ENCODE measurements around the gene PNPLA1. TPM values are rescaled to one million over a fixed set of nuclear protein-coding genes. Genes with fewer than 3 reads are reported as not detected.

PNPLA1 gene
- total and polyA plus RNA-seq, 2 donors (not counting 1 experiment from before 2014, with no cell fraction given): 0.02 TPM; not detected in 1

GRCh38 chr6:36308514-36308913, 38.7 kb downstream of the PNPLA1 start:
- no peaks in the 10 kb centered on the region for H3K9me3 ChIP-seq (ENCODE audit: control insufficient read depth, insufficient read depth, low read depth, low read length)
- no peak overlapping the region for H3K27ac ChIP-seq (ENCODE audit: insufficient read depth, low read length)
- H3K9ac ChIP-seq (ENCODE audit: insufficient read depth, low read length): no peak overlapping the region
- H2AFZ ChIP-seq (ENCODE audit: low read length): no peak overlapping the region
- H3K27me3 ChIP-seq (ENCODE audit: control insufficient read depth, insufficient read depth, low read length): peaks cover 14% of the 10 kb centered on the region
- no peaks in the 10 kb centered on the region for H3K36me3 ChIP-seq (ENCODE audit: control insufficient read depth, insufficient read depth, low read length)
- no peak for DNase-seq (ENCODE audit: low read depth in 2 of 2)
- H4K20me1 ChIP-seq (ENCODE audit: control insufficient read depth, extremely low read depth, insufficient read depth, low read length): no peaks in the 10 kb centered on the region
- no peak overlapping the region for H3K4me2 ChIP-seq (ENCODE audit: extremely low read depth, insufficient read depth, low read length)
- H3K79me2 ChIP-seq (ENCODE audit: control insufficient read depth, insufficient read depth, low read length): no peaks in the 10 kb centered on the region
- no peak overlapping the region for H3K4me3 ChIP-seq (replicated peaks in 1 of 4; ENCODE audit: control extremely low read depth in 1 of 4, insufficient read depth in 1 of 4, low read depth in 3 of 4, low read length in 4 of 4)
- TF ChIP-seq CTCF (conservative IDR thresholded peaks at IDR 0.05 in 1 of 2, IDR thresholded peaks at IDR 0.05 in 1 of 2; ENCODE audit: low read depth in 1 of 2, low read length in 2 of 2) (no peak), EZH2 (IDR thresholded peaks at IDR 0.05; ENCODE audit: low read length, missing control alignments) (no peak)
- H3K4me1 ChIP-seq (ENCODE audit: control insufficient read depth, extremely low read depth, insufficient read depth, low read length): no peaks in the 10 kb centered on the region

- Histone ChIP-seq H3K4me1 (ENCODE audit: control insufficient read depth, extremely low read depth, insufficient read depth, low read length) (no peaks in the 10 kb centered on the region), H2AFZ (ENCODE audit: low read length) (no peak overlapping the region), H3K36me3 (ENCODE audit: control insufficient read depth, insufficient read depth, low read length) (no peaks in the 10 kb centered on the region), H3K4me2 (ENCODE audit: extremely low read depth, insufficient read depth, low read length) (no peak overlapping the region), H3K27me3 (ENCODE audit: control insufficient read depth, insufficient read depth, low read length) (peaks cover 14% of the 10 kb centered on the region), H3K9me3 (ENCODE audit: control insufficient read depth, insufficient read depth, low read depth, low read length) (no peaks in the 10 kb centered on the region), H3K4me3 (replicated peaks in 1 of 4; ENCODE audit: control extremely low read depth in 1 of 4, insufficient read depth in 1 of 4, low read depth in 3 of 4, low read length in 4 of 4) (no peak overlapping the region), H4K20me1 (ENCODE audit: control insufficient read depth, extremely low read depth, insufficient read depth, low read length) (no peaks in the 10 kb centered on the region), H3K9ac (ENCODE audit: insufficient read depth, low read length) (no peak overlapping the region), H3K27ac (ENCODE audit: insufficient read depth, low read length) (no peak overlapping the region), H3K79me2 (ENCODE audit: control insufficient read depth, insufficient read depth, low read length) (no peaks in the 10 kb centered on the region)
- TF ChIP-seq CTCF (conservative IDR thresholded peaks at IDR 0.05 in 1 of 2, IDR thresholded peaks at IDR 0.05 in 1 of 2; ENCODE audit: low read depth in 1 of 2, low read length in 2 of 2): no peak
- no peak for TF ChIP-seq EZH2 (IDR thresholded peaks at IDR 0.05; ENCODE audit: low read length, missing control alignments)
- no peak for DNase-seq (ENCODE audit: low read depth in 2 of 2)
Observed at GRCh38 chr6:36309203-36309602, 39.3 kb downstream of the PNPLA1 start.

GRCh38 chr6:36309900-36310299, 40.0 kb downstream of the PNPLA1 start:
- no peak overlapping the region for H3K27ac ChIP-seq (ENCODE audit: insufficient read depth, low read length)
- no peak overlapping the region for H3K9ac ChIP-seq (ENCODE audit: insufficient read depth, low read length)
- H3K79me2 ChIP-seq (ENCODE audit: control insufficient read depth, insufficient read depth, low read length): no peaks in the 10 kb centered on the region
- peaks cover 19% of the 10 kb centered on the region for H3K27me3 ChIP-seq (ENCODE audit: control insufficient read depth, insufficient read depth, low read length)
- no peaks in the 10 kb centered on the region for H3K36me3 ChIP-seq (ENCODE audit: control insufficient read depth, insufficient read depth, low read length)
- no peak overlapping the region for H3K4me2 ChIP-seq (ENCODE audit: extremely low read depth, insufficient read depth, low read length)
- H3K9me3 ChIP-seq (ENCODE audit: control insufficient read depth, insufficient read depth, low read depth, low read length): no peaks in the 10 kb centered on the region
- H3K4me3 ChIP-seq (replicated peaks in 1 of 4; ENCODE audit: control extremely low read depth in 1 of 4, insufficient read depth in 1 of 4, low read depth in 3 of 4, low read length in 4 of 4): no peak overlapping the region
- no peaks in the 10 kb centered on the region for H4K20me1 ChIP-seq (ENCODE audit: control insufficient read depth, extremely low read depth, insufficient read depth, low read length)
- DNase-seq (ENCODE audit: low read depth in 2 of 2): no peak
- H2AFZ ChIP-seq (ENCODE audit: low read length): no peak overlapping the region
- TF ChIP-seq CTCF (conservative IDR thresholded peaks at IDR 0.05 in 1 of 2, IDR thresholded peaks at IDR 0.05 in 1 of 2; ENCODE audit: low read depth in 1 of 2, low read length in 2 of 2) (no peak), EZH2 (IDR thresholded peaks at IDR 0.05; ENCODE audit: low read length, missing control alignments) (no peak)
- H3K4me1 ChIP-seq (ENCODE audit: control insufficient read depth, extremely low read depth, insufficient read depth, low read length): no peaks in the 10 kb centered on the region

Data from fibroblast of lung (primary cell).